MV-4-11 (cell line): Measurements from ENCODE around the gene RORB.

Source experiments
- DNase-seq: peaks from one replicate; lab custom pipeline; 2025; lab: John Stamatoyannopoulos, UW

The RORB gene

GRCh38 chr9:74598874-74599273, 101.7 kb downstream of the RORB start:
- DNase-seq, result no peak

- DNase-seq, result peak; percentile 26
Observed at GRCh38 chr9:74609671-74610405, 112.7 kb downstream of the RORB start.

- DNase-seq, result no peak
Observed at GRCh38 chr9:74610523-74611061, 113.5 kb downstream of the RORB start.

GRCh38 chr9:74630228-74630627, 133.1 kb downstream of the RORB start:
- no peak for DNase-seq

- no peak for DNase-seq
Observed at GRCh38 chr9:74639112-74639511, 142.0 kb downstream of the RORB start.

- no peak for DNase-seq
Observed at GRCh38 chr9:74642376-74642775, 145.2 kb downstream of the RORB start.

- DNase-seq, result no peak
Observed at GRCh38 chr9:74643303-74643923, 146.3 kb downstream of the RORB start.

GRCh38 chr9:74644023-74644422, 146.9 kb downstream of the RORB start:
- DNase-seq, result no peak

GRCh38 chr9:74645007-74645639, 148.0 kb downstream of the RORB start:
- no peak for DNase-seq

- no peak for DNase-seq
Observed at GRCh38 chr9:74653410-74654080, 156.4 kb downstream of the RORB start.

- no peak for DNase-seq
Observed at GRCh38 chr9:74662674-74663073, 165.5 kb downstream of the RORB start.

- DNase-seq, result no peak
Observed at GRCh38 chr9:74663439-74663838, 166.3 kb downstream of the RORB start.

- DNase-seq, result no peak
Observed at GRCh38 chr9:74666625-74667316, 169.6 kb downstream of the RORB start.

GRCh38 chr9:74672237-74672636, 175.1 kb downstream of the RORB start:
- DNase-seq, result no peak

GRCh38 chr9:74674077-74674476, 176.9 kb downstream of the RORB start:
- no peak for DNase-seq

GRCh38 chr9:74681906-74682305, 184.8 kb downstream of the RORB start:
- DNase-seq, result no peak

GRCh38 chr9:74683322-74683721, 186.2 kb downstream of the RORB start:
- DNase-seq, result no peak

- DNase-seq, result no peak
Observed at GRCh38 chr9:74691058-74691457, 193.9 kb downstream of the RORB start.

GRCh38 chr9:74696520-74696919, 199.4 kb downstream of the RORB start:
- DNase-seq, result no peak

GRCh38 chr9:74697535-74697934, 200.4 kb downstream of the RORB start:
- DNase-seq, result no peak

- DNase-seq, result no peak
Observed at GRCh38 chr9:74711341-74711740, 214.2 kb downstream of the RORB start.

- DNase-seq, result no peak
Observed at GRCh38 chr9:74718709-74719108, 221.6 kb downstream of the RORB start.
